ENCODE measurements around the gene ARHGAP25.

DNA sequence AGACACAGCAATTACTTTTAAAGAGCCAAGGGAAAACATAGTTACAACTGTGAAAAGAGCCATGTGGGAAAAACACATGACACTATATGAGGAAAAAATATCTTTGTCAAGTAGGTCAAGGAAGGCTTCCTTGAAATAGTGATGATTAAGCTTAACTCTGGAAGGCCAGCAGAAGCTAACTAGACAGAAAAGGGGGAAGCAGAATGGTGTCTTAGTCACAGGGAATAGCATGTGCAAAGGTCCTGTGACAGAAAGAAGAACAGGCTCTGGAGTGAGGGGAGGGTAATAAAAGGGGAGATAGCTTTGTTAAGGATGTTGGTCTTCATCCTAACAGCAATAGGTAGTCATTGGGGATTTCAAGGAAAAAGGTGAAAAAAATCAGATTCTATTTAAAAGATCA is 64.0 kb downstream of the ARHGAP25 start:
- no peak for TF ChIP-seq SUZ12 (IDR thresholded peaks at IDR 0.05; ENCODE audit: unreplicated experiment)
- TF ChIP-seq, protein P1, sequence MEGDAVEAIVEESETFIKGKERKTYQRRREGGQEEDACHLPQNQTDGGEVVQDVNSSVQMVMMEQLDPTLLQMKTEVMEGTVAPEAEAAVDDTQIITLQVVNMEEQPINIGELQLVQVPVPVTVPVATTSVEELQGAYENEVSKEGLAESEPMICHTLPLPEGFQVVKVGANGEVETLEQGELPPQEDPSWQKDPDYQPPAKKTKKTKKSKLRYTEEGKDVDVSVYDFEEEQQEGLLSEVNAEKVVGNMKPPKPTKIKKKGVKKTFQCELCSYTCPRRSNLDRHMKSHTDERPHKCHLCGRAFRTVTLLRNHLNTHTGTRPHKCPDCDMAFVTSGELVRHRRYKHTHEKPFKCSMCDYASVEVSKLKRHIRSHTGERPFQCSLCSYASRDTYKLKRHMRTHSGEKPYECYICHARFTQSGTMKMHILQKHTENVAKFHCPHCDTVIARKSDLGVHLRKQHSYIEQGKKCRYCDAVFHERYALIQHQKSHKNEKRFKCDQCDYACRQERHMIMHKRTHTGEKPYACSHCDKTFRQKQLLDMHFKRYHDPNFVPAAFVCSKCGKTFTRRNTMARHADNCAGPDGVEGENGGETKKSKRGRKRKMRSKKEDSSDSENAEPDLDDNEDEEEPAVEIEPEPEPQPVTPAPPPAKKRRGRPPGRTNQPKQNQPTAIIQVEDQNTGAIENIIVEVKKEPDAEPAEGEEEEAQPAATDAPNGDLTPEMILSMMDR (IDR thresholded peaks at IDR 0.05 in 2 of 3, conservative IDR thresholded peaks at IDR 0.05 in 1 of 3; ENCODE audit: control insufficient read depth in 2 of 3, extremely low read depth in 1 of 3, insufficient read depth in 1 of 3, low read depth in 3 of 3, low read length in 3 of 3): no peak
- no peak for TF ChIP-seq TAF1 (IDR thresholded peaks at IDR 0.05; ENCODE audit: borderline replicate concordance, low read depth, low read length)

Measured in GM12878 (cell line).